ENCODE data around the gene GPRC5A. TPM values are rescaled to one million over a fixed set of nuclear protein-coding genes. Genes with fewer than 3 reads are reported as not detected.

Gene GPRC5A
- total and polyA plus RNA-seq, 2 of the 8 experiments (the other 6 are each of a cell fraction or from before 2014, with no cell fraction given), result 1.0 to 1.4 TPM

DNA sequence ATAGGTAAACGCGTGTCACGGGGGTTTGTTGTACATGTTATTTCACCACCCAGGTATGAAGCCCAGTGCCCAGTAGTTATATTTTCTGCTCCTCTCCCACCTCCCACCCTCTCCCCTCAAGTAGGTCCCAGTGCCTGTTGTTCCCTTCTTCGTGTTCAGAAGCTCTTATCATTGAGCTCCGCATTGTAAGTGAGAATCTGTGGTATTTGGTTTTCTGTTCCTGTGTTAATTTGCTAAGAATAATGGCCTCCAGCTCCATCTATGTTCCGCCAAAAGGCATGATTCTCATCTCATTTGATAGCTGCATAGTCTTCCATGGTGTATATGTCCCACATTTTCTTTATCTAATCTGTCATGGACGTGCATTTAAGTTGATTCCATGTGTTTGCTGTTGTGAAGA is 67.5 kb downstream of the GPRC5A start:
- no peak overlapping the region for H4K8ac ChIP-seq (ENCODE audit: extremely low read depth, insufficient read depth, low read length)
- H3K27ac ChIP-seq (ENCODE audit: low read depth, low read length), result no peak overlapping the region
- H3K56ac ChIP-seq (replicated peaks; ENCODE audit: insufficient read length, low read depth, low read length), result no peak overlapping the region
- no peak overlapping the region for H2BK20ac ChIP-seq (ENCODE audit: low read length)
- no peak overlapping the region for H3K4me3 ChIP-seq (ENCODE audit: extremely low read depth in 1 of 4, insufficient read depth in 2 of 4, low read depth in 3 of 4, low read length in 4 of 4)
- ChIA-PET POLR2A (ENCODE audit: partially characterized antibody) (no interaction called here), CTCF (ENCODE audit: partially characterized antibody) (interaction anchor here (1.5 to 1.6 kb wide), 2 partner anchors 10 to 43 kb away, joined by 3 to 4 read pairs; no protein-coding TSS in a partner anchor)
- no peak overlapping the region for H2BK120ac ChIP-seq (replicated peaks; ENCODE audit: low read depth, low read length)
- no peak overlapping the region for H4K5ac ChIP-seq (ENCODE audit: insufficient read length, low read depth, low read length)
- DNase-seq (ENCODE audit: low read depth in 1 of 2, low spot score in 2 of 2) (no peak), FAIRE-seq (no peak)
- H2BK5ac ChIP-seq (ENCODE audit: low read depth, low read length), result no peak overlapping the region
- no peak overlapping the region for H2BK15ac ChIP-seq (ENCODE audit: low read length)
- no peak overlapping the region for H3K23ac ChIP-seq (ENCODE audit: insufficient read length)
- no peak overlapping the region for H3K4ac ChIP-seq (replicated peaks; ENCODE audit: insufficient read length, low read depth, low read length)
- WGBS, 2 experiments (ENCODE audit: extremely low coverage in 1 of 2, insufficient coverage in 1 of 2, insufficient read length in 1 of 2, insufficient replicate concordance in 2 of 2, low coverage in 1 of 2, low lambda C conversion rate in 2 of 2, missing lambda C conversion rate in 1 of 2), result 74% methylated on average over 7 of the region's 7 CpGs; no CpG with 5 or more reads in 1 of the 2 experiments
- H3K9ac ChIP-seq (replicated peaks in 1 of 4; ENCODE audit: extremely low read depth in 1 of 4, low read depth in 3 of 4, low read length in 3 of 4), result no peak overlapping the region
- H3K79me1 ChIP-seq (ENCODE audit: low read depth, low read length), result no peaks in the 10 kb centered on the region
- H4K20me1 ChIP-seq (replicated peaks in 1 of 2; ENCODE audit: control insufficient read depth in 1 of 2, insufficient read depth in 2 of 2, low read length in 2 of 2), result no peaks in the 10 kb centered on the region
- no peaks in the 10 kb centered on the region for H3K9me3 ChIP-seq (ENCODE audit: insufficient read depth in 2 of 2, low read depth in 1 of 2, low read length in 1 of 2)
- H4K91ac ChIP-seq (replicated peaks; ENCODE audit: insufficient read length, low read length), result no peak overlapping the region
- no peaks in the 10 kb centered on the region for H3K36me3 ChIP-seq (ENCODE audit: control insufficient read depth in 2 of 4, insufficient read depth in 4 of 4, low read length in 3 of 4)
- no peak overlapping the region for H3K4me2 ChIP-seq (ENCODE audit: insufficient read depth in 1 of 2, low read depth in 2 of 2, low read length in 2 of 2)
- H3K4me1 ChIP-seq (replicated peaks in 1 of 4; ENCODE audit: control insufficient read depth in 3 of 4, insufficient read depth in 4 of 4, low read length in 3 of 4), result no peaks in the 10 kb centered on the region
- H3K27me3 ChIP-seq (replicated peaks in 1 of 4; ENCODE audit: control insufficient read depth in 3 of 4, extremely low read depth in 1 of 4, insufficient read depth in 3 of 4, low read length in 3 of 4), result no peaks in the 10 kb centered on the region
- H2AK5ac ChIP-seq (ENCODE audit: low read depth, low read length), result no peak overlapping the region
- H2BK12ac ChIP-seq (ENCODE audit: low read depth, low read length), result no peak overlapping the region
- no peaks in the 10 kb centered on the region for H3K79me2 ChIP-seq (ENCODE audit: control insufficient read depth in 1 of 2, insufficient read depth in 2 of 2, low read length in 2 of 2)
- no peak overlapping the region for H2AFZ ChIP-seq (ENCODE audit: low read length)
- no peak overlapping the region for H3K14ac ChIP-seq (ENCODE audit: insufficient read length)
- H3K18ac ChIP-seq (ENCODE audit: extremely low read depth, low read length), result no peak overlapping the region
- H3K23me2 ChIP-seq (ENCODE audit: low read depth, low read length), result no peaks in the 10 kb centered on the region
- TF ChIP-seq POLR2A (IDR thresholded peaks at IDR 0.05; ENCODE audit: control extremely low read depth in 1 of 2, low read depth in 2 of 2, low read length in 2 of 2) (no peak), RXRA (IDR thresholded peaks at IDR 0.05; ENCODE audit: insufficient read depth, low read depth, low read length) (no peak), SUZ12 (IDR thresholded peaks at IDR 0.05; ENCODE audit: low read length) (no peak), GTF2F1 (IDR thresholded peaks at IDR 0.05; ENCODE audit: borderline replicate concordance, low read depth, low read length) (no peak), HDAC6 (IDR thresholded peaks at IDR 0.05; ENCODE audit: low read depth, low read length) (no peak), EP300 (IDR thresholded peaks at IDR 0.05; ENCODE audit: borderline replicate concordance in 1 of 2, low read depth in 2 of 2, low read length in 2 of 2) (no peak), TEAD4 (IDR thresholded peaks at IDR 0.05; ENCODE audit: low read depth, low read length) (no peak), SRF (IDR thresholded peaks at IDR 0.05; ENCODE audit: low read depth, low read length) (no peak), CTBP2 (IDR thresholded peaks at IDR 0.05; ENCODE audit: borderline replicate concordance, insufficient read depth, insufficient read length, low read length) (no peak), TAF7 (optimal IDR thresholded peaks at IDR 0.05; ENCODE audit: borderline replicate concordance, low read depth, low read length) (no peak), EGR1 (IDR thresholded peaks at IDR 0.05; ENCODE audit: borderline replicate concordance, low read depth, low read length) (no peak), EZH2 (IDR thresholded peaks at IDR 0.05; ENCODE audit: low read depth, low read length, severe bottlenecking) (no peak), RFX5 (IDR thresholded peaks at IDR 0.05; ENCODE audit: borderline replicate concordance, low read depth, low read length) (no peak)
- TF ChIP-seq, protein P1, sequence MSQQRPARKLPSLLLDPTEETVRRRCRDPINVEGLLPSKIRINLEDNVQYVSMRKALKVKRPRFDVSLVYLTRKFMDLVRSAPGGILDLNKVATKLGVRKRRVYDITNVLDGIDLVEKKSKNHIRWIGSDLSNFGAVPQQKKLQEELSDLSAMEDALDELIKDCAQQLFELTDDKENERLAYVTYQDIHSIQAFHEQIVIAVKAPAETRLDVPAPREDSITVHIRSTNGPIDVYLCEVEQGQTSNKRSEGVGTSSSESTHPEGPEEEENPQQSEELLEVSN (IDR thresholded peaks at IDR 0.05), result no peak
